Caki2 (cell line): Measurements from ENCODE around the gene STX3. TPM values are rescaled to one million over a fixed set of nuclear protein-coding genes. Genes with fewer than 3 reads are reported as not detected.
"Not testable (repeated sequence)": the region's sequence is repeated elsewhere in the genome, so short reads cannot be mapped to it uniquely, and the experiment has no call there.

Experiments used
- DNase-seq: peaks from one replicate; pipeline ENCODE4 v3.0.0-alpha.2; 2015; ENCODE audit warnings: low read depth
- in situ Hi-C: cut with HindIII; loops from 2 replicates; pipeline ENCODE4 v1.10.0; 2016; ENCODE audit warnings: low sequenced_read_pairs, low pct_unique_long_range_greater_than_20kb, mixed read lengths
- total RNA-seq: library from RNA; depleted of rRNA; stranded (reverse); fragments of >200 nt; shearing (Covaris generic); gene quantifications from 2 replicates; pipeline ENCODE4 v1.2.3, GENCODE V29; 2014; ENCODE audit warnings: low replicate concordance

STX3 gene
- total RNA-seq, 1 experiment from 2014 or later, result 28.4 TPM

DNA sequence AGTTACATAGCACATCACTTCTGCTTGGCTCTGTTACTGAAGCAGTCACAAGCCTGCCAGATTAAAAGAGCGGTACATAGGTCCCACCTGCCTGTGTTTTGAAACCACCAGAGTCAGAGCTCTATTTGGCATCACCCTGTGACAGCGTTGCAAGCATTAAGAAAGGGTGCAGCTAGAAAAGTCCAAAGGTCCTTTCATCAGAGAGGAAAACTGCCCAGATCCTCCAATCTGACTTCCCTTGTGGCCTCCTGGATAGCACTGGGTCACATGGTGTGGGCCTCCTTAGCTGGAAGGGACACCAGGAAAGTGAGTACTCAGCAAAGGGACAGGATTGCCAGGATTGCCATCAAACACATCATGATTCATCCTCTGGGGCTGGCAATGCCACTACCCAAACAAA lies 22.9 kb downstream of the STX3 start:
- DNase-seq, result peak; percentile 47
- in situ Hi-C loops, result no loop called here

DNA sequence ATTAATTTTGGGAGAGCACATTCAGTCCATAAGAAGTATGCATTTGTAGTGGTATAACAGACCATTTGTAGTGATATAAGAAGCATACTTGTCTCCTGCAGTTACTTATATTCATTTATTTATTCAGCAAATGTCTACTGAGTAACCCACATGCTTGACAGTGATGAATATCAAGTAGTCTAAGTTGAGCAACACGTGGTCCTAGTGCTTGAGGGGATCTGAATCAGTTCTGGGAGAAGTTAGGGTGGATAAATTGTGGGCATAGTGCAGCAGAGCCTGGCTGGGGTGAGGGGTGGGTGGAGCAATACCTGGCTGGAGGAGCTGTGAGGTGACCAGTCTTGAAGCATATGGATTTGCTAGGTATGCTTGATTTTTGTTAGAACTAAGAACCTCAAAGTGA lies 24.3 kb downstream of the STX3 start:
- DNase-seq, result no peak
- in situ Hi-C loops, result no loop called here

DNA sequence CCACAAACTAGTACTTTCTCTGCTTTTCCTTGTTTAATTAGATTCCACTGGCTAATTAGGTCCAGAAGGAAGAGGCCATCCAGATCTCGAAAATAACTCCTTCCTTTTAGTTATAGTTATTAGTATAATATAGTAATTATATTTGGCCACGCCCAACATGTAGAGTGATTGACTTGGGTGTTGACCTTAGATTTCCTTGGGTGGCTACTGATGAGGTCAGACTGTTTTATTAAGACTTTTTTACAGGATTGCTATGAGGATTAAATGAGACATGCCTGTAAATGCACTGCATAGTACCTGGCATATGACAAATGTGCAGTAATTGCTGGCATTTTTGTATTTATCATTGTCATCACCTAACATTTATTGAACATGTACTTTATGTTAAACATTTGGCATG lies 26.9 kb downstream of the STX3 start:
- in situ Hi-C loops, result no loop called here
- no peak for DNase-seq

DNA sequence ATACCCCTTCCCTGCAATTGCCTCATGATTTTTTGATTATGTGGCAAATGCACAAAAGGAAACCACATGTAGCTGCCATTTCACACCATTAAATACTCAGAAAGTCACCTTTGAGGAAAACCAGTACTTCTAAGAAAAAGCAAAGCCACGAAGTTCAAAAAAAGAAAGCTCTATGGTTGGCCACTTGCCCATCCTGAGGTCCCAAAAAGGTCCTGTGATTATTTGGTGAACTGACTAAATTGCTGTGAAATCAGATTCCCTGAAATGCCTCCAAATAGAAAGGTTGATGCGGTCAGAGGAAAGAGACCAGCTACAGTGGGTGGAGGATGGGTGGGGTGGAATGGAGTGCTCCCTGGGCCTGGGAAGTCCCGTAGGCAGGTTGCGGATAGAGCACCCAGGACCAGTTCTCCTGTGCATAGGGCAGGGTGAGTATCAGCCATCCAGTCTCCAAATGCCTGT lies 28.5 kb downstream of the STX3 start:
- in situ Hi-C loops, result no loop called here
- no peak for DNase-seq

DNA sequence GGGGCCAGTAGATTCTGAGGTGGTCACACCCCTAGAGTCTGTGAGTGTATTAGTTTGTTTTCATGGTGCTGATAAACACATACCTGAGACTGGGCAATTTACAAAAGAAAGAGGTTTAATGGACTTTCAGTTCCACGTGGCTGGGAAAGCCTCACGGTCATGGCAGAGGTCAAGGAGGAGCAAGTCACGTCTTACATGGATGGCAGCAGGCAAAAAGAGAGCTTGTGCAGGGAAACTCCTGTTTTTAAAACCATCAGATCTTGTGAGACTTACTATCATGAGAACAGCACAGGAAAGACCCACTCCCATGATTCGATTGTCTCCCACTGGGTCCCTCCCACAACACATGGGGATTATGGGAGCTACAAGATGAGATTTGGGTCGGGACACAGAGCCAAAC lies 29.3 kb downstream of the STX3 start:
- DNase-seq, in situ Hi-C loops: not testable (repeated sequence)

DNA sequence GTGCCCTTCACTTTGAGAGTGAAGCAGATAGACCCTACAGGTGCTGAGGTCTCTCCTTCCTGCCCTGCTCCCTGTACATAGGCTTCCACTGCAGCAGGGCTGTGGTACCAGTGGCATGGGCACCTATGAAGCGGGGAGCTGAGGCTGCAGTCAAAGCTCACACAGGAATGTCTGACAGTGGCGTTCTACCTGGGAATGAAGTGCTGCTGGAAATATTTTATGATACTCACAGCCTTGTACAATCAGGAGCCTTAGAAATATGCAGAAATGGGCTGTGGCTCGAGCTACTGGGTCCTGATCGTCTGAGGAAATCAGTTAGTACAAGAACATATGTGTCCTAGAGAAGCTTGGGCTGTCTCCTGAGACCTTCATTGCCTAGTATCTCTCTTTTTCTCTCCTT lies 30.6 kb downstream of the STX3 start:
- DNase-seq, result no peak
- in situ Hi-C loops, result no loop called here

DNA sequence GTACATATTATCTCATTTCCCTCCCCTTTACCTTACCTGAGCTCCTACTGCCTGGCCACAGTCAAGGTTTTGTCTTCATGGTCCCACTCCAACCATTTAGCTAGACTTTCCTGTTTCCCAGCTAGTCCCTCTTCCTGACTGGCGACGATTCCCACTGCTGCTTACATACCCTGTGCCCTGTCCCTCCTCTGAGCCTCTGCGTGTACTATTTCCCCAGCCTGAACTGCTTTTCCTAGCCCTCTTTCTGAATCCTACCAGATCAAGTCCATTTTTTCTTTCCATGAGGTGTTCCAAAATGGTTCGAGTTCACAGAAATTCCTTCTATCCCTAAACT lies 32.0 kb downstream of the STX3 start:
- no peak for DNase-seq
- in situ Hi-C loops, result no loop called here

DNA sequence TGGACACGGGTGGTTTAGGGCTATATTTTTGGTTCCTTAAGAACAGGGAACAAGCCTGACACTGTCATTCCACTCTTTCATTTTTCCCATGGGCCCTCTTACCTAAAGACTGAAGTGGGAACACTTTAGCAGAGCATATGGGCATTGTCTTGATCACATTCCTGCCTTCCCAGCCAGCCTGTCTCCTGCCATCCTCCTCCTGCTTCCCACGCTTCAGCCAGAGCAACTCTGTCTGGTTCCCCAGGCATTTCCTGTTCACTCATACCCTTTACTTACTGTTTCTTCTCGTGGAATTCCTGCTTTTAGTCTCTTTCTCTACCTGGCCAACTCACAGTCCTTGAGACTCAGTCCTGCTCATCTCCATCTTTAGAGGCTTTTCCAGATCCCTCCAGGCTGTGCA lies 32.6 kb downstream of the STX3 start:
- no peak for DNase-seq
- in situ Hi-C loops, result no loop called here

DNA sequence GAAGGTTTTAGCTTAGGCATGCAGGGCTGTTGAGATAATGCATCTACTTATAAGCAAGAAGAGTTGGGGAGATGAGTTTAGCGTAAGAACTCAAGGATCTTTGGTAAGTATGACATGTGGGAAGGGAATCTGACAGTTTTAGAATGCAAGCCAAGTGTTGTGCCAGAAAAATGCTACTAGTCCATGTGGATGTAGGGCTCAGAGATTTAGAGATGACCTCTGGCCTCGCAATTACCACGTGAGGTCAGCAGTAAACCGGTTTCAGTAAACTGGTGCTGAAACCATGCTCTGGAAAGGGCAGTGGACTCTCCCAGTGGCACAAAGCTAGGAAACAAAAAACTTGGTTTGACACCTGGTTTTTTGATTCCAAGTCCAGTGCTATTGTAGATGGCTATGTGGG lies 36.5 kb downstream of the STX3 start:
- no peak for DNase-seq
- in situ Hi-C loops, result no loop called here

DNA sequence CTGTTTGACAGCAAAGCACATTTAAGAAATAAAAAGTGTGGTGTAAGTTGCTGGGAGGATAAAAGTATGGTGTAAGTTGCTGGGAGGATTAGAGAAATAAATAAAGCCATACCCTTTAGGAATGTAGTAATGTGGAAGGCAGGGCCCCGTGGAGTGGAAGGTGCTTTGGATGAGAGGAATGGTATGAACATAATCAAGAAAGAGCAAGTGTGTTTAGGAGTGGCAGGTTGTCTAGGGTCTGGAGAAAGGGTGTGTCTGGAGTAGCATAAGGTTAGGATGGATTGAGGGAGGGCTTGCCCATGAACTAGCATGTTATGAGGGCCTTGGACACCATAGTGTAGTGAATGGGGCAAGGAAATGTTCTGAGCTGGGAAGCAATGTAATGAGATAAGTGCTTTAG lies 37.3 kb downstream of the STX3 start:
- DNase-seq, result no peak
- in situ Hi-C loops, result no loop called here

DNA sequence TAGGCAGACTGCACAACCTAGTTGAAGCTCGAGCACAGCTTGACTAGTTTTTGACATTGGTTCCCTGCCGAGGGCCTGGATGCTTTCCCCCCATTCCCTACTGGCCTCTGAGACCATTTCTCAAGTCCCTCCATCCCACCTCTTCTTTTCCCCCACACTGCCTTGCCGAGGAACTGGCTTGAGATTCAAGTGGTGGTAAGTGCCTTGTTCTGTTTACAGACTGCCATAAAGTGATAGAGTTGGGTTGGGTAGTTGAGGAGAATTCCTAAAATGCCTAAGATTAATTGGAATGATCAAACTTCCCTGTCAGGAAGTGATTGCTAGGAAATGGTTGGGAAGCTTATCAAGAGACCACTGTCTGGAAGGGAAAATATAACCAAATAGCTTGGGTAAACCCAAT lies 39.2 kb downstream of the STX3 start:
- no peak for DNase-seq
- in situ Hi-C loops, result no loop called here

DNA sequence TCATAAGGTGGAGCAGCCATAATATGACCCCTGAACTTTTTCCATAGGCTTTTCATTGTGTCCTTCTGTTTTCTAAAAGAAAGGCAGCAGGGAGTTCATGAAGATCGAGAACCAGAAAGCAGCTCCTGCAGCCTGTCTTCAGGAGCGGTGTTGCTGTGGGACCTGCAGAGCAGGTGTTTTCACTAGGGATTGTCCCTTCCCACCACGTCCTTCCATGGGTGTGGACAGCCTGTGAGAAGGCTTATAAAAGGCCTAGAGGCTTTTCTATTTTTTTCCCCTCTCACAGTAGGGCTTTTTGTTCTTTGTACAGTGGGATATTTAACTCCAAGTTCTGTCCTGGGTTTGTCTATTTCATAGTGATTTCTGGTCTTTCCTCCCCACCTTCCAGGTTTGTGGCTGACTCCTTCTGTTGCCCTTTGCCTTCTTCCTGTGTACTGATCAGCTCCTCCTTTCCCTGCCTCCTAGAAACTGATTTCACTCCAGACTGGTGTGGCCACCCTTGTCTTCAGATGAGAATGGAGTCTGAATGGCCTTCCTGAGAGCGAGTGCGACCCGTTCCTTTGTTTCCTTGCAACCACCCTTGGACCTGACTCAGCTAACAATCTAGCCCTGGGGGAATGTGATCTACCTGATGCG lies 45.3 kb downstream of the STX3 start:
- in situ Hi-C loops, result no loop called here

DNA sequence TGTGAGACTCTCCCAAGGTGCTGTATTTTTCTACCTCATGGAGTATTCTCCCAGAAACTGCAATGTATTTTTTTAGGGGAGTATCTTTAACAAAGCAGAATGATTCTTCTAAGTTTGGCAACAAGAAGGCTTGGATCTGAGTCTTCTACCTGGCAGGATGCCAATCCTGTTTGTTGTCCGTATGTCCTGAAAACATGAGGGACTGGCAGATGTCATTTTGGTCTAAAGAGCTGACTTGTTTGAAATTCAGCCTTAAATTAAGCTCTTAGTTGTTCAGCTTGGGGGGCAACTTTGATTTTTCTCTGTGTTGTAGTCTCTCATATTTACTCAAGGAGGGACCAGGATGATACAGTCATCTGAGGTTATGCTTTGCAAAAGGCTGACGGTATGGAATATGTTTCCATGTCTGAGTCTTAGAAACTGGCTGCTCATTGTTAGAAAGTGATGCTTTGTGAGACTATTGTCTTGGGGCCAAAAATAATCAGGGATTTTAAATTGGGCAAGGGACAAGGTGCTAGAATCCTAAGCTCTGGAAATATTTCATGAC lies 46.1 kb downstream of the STX3 start:
- no peak for DNase-seq
- in situ Hi-C loops, result no loop called here

More for the DNA sequence above, 45.3 kb downstream of the STX3 start:
- DNase-seq, result no peak

DNA sequence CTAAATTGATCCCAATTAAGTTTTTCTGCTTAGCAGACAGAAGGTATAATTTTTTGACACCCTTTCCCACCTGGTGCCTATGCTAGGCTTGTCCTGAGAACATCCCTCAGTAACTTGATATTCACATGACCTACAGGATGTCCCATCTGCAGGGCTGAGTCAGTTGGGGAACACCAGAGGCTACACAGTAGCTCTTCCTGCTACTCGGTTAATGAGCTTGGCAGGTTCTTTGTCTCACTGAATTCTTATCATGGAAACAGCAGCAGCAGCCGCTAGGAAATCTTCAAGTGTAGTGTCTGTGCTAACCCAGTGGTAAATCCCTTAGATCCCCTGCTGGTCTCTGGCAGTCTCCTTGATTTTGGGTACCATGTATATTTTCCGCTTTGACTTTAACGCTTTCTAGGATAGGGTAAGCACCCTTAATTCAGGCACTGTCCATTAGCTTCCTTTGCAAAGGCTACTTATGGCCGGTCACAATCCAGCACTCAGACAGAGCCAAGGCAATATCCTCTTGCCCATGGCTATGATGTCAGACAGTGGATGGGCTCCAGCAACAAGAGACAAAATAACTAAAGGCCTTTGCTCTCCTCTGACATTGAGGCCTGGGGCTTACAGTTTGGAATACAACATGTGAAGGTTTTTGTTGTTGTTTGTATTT lies 46.9 kb downstream of the STX3 start:
- peak; percentile 35 for DNase-seq
- in situ Hi-C loops, result no loop called here

DNA sequence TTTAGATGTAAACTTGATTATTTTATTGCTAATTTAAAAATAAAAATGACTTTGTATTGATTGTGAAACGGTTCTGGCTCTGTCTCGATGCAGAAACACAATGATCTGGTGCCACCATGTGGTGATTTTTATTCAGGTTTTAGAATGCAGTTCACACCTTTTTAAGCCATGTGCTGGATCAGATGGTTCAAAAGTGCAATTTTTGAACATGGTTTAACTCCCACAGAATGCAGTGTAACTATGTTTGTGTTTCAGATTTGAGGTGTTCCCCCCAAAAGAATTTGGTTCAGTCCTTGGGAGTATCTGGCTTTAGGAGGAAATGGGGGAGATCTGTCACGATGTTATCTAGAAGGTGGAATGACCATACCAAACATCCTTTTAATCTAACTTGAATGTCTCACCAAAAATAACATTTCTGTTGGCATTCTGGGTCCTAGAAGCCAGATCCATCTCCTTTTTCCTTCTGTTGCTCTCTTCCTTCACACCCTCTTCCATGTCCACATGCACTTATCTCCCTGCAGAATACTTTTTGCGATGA lies 47.5 kb downstream of the STX3 start:
- in situ Hi-C loops, result no loop called here
- DNase-seq, result peak; percentile 41

DNA sequence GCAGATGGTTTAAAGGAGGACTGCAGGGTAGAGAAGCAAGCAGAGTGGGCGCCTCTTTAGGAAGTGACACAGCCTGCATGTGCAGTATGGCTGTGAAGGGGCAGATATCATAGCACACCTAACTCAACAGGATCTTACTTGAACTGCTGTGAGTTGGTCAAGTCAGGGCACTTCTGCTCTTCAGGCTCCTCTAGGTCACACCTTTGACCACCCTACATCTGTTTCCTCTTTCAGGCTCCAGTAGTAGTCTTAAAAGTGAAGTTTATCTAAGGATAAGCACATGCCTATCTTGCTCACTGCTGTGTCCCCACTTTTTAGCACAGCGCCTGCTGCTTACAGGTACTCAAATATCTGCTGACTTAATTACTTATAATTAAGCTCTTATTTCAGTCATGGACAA lies 48.9 kb downstream of the STX3 start:
- no peak for DNase-seq
- in situ Hi-C loops, result no loop called here

DNA sequence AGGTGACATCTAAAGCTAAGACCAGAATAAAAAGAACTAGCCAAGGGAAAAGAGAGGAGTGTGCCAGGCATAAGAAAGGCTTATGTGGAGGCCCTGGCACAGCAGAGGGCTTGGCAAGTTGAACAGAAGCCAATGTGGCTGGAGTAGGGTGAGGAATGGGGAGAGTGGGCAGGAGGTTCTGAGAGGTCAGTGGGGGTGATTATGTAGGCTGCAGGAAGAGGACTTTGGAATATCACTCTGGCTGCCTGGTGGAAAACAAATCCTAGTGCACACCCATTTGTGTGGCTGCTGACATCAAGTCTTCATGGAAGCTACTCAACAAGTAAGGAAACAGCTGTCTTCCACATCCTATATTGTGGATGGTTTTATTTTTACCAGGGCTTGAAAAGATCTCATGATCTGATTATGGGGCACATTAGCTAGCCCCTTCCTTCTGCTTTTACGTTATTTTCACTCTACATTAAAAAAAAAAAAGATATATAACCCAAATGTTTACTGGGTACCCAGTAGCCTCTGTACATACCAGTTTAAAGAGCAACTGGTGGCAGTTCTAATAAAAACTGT lies 52.0 kb downstream of the STX3 start:
- in situ Hi-C loops, result no loop called here
- DNase-seq, result no peak

DNA sequence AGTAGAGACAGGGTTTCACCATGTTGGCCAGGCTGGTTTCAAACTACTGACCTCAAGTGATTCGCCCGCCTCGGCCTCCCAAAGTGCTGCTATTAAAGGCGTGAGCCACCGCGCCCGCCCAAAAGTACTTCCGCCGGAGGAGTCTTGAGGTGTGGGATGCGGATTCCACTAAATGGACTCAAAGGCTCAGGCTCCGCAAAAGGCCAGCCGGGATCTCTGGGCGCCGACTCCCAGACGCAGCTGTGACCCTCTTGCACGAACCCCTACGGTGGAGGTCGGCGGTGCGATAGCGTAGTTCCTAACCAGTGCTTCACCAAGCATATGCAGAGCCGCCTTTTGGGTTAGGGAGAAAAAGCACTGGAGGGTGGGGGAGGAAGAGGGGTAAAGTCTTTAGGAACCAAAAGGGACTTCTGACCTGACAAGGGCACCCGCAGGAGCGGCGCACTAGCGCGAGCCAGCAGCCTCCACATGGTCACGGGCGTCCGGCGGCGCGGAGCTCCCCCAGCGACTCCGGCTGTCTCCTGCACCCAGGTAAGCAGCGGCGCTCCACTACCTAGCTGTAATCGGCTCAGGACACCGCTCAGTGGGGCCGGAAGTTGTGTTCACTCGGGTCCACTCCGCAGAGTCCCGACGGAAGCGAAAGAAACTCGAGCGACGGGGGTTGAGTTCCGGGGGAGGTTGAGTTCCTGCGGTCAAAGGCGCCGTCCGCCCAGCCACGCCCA lies 55.2 kb downstream of the STX3 start, which contains the start of gene MRPL16:
Gene MRPL16 (minus strand): TSS at position 590 of the 722 bp plus-strand sequence. CDS start 120 bp downstream, at position 470.
- DNase-seq, result peak; percentile 77
- in situ Hi-C loops, result no loop called here

DNA sequence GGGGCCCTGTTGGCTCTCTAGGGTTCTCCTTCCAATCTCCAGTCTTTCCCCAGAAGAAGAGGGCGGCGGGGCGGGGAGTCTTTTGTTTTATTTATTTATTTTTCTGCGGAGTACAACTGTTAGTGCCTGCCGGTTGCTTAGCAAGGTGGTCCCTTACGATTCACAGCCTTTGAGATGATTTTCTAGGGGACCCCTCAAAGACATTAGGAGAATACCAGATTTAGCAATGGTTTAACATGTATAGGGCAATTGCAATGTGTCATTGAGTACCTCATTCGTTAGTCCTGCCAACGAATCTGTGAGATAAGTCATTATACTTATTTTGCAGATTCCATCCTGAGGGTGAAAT lies 55.7 kb downstream of the STX3 start:
- in situ Hi-C loops, result no loop called here

More for the DNA sequence above, 55.7 kb downstream of the STX3 start:
- DNase-seq, result no peak
